ENCODE data around the gene ETV1. TPM values are rescaled to one million over a fixed set of nuclear protein-coding genes. Genes with fewer than 3 reads are reported as not detected.

ETV1 gene
- total RNA-seq, 1 donor from 2014 or later, result 89.0 TPM

DNA sequence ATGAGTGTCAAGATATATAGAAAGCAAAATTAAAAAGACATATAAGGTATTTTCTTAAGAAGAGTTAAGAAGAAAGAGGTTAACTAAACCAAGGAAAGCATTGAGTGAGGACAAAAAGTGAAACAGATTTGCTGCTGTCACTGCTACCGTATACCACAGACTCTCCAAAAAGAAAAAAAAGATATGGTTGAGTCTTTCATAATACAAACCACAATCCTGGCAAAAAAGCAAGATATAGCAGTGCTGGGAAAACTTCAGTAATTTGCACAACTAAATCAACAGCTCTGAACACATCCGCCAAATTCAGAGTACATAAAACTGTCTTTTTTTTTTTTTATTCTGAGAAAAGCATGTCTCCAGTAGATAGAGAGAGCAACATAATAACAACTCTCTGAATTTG, 114.7 kb downstream of the ETV1 start:
- intact Hi-C loops (cut with DNase I), result no loop called here
- H3K36me3 ChIP-seq, result no peaks in the 10 kb centered on the region
- peak overlapping the region; percentile 6 for H3K27ac ChIP-seq
- ATAC-seq, result peak; percentile 49 to 89
- no peaks in the 10 kb centered on the region for H3K27me3 ChIP-seq (ENCODE audit: low read depth)
- DNase-seq, result no peak
- peak overlapping the region; percentile 33 for H3K4me3 ChIP-seq
- no peaks in the 10 kb centered on the region for H3K4me1 ChIP-seq
- H3K9me3 ChIP-seq, result no peaks in the 10 kb centered on the region
- TF ChIP-seq, protein P1, sequence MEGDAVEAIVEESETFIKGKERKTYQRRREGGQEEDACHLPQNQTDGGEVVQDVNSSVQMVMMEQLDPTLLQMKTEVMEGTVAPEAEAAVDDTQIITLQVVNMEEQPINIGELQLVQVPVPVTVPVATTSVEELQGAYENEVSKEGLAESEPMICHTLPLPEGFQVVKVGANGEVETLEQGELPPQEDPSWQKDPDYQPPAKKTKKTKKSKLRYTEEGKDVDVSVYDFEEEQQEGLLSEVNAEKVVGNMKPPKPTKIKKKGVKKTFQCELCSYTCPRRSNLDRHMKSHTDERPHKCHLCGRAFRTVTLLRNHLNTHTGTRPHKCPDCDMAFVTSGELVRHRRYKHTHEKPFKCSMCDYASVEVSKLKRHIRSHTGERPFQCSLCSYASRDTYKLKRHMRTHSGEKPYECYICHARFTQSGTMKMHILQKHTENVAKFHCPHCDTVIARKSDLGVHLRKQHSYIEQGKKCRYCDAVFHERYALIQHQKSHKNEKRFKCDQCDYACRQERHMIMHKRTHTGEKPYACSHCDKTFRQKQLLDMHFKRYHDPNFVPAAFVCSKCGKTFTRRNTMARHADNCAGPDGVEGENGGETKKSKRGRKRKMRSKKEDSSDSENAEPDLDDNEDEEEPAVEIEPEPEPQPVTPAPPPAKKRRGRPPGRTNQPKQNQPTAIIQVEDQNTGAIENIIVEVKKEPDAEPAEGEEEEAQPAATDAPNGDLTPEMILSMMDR (IDR thresholded peaks at IDR 0.05), result no peak

DNA sequence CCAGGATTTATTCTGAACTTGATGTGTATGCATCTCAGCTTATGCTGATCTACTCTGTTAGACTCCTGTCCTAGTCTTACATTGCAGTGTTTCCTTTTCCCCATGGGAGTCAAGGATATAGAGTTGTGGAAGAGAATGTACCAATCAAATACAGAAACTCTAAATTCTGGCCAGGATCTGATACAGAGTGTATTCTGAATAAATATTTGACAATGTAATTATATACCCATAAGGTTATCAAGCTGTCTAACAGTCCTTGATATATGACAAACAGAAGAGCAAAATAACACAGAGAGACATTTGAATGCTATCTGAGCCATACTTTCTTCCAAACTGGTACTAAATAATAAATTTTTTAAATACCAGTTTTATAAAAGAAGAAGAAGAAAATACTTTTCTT, 116.8 kb downstream of the ETV1 start:
- intact Hi-C loops (cut with DNase I), result no loop called here
- no peak for ATAC-seq
- TF ChIP-seq, protein P1 (IDR thresholded peaks at IDR 0.05), result no peak

DNA sequence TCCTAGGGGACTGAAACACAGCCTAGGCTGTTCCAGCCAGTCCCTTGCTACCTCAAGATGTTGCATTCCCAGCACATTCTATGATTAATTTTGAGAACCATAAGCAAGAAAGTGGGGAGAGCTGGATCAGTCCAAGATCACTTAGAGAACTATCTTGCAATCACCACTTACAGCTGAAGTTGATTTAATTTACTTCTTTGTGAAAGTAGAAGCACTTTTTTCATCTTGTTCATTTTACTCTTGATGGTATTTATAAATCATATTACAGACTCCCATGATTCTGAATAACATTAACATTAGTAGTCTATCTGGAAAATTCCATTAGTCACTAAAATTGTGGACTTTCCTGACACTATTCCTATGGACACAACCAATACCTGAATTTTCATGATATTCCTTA, 118.5 kb downstream of the ETV1 start:
- no peaks in the 10 kb centered on the region for H3K9me3 ChIP-seq
- DNase-seq (no peak), ATAC-seq (no peak)
- TF ChIP-seq, protein P1 (IDR thresholded peaks at IDR 0.05), result no peak
- H3K36me3 ChIP-seq, result no peaks in the 10 kb centered on the region
- no peak overlapping the region for H3K27ac ChIP-seq
- intact Hi-C loops (cut with DNase I), result no loop called here
- no peaks in the 10 kb centered on the region for H3K27me3 ChIP-seq (ENCODE audit: low read depth)
- H3K4me3 ChIP-seq, result no peak overlapping the region
- H3K4me1 ChIP-seq, result no peaks in the 10 kb centered on the region

More for the DNA sequence above, 116.8 kb downstream of the ETV1 start:
- Histone ChIP-seq H3K36me3 (no peaks in the 10 kb centered on the region), H3K4me1 (no peaks in the 10 kb centered on the region), H3K27ac (no peak overlapping the region), H3K4me3 (no peak overlapping the region), H3K27me3 (ENCODE audit: low read depth) (no peaks in the 10 kb centered on the region), H3K9me3 (no peaks in the 10 kb centered on the region)
- DNase-seq, result no peak

DNA sequence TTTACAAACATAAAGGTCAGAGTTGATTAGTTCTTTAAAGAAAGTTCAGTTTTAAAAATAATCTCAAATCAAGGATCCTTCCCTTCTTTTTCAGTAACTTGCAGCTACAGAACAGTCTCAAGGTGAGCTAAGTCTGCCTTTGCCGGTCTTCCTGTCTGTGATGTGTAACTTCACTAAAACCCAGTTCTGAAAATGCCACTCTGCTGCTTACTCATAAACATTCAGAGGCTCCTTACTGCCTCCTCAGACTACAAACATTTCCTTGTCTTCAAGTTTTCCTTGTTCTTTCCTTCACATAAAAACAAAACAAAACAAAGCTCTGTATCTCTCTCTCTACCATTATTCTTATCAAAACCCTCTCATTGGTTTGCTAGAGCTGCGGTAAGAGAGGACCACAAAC, 128.7 kb downstream of the ETV1 start:
- Histone ChIP-seq H3K4me3 (no peak overlapping the region), H3K36me3 (no peaks in the 10 kb centered on the region), H3K27me3 (ENCODE audit: low read depth) (no peaks in the 10 kb centered on the region), H3K27ac (no peak overlapping the region), H3K4me1 (no peaks in the 10 kb centered on the region), H3K9me3 (no peaks in the 10 kb centered on the region)
- DNase-seq (no peak), ATAC-seq (no peak)
- intact Hi-C loops (cut with DNase I), result no loop called here
- TF ChIP-seq, protein P1 (IDR thresholded peaks at IDR 0.05), result no peak

DNA sequence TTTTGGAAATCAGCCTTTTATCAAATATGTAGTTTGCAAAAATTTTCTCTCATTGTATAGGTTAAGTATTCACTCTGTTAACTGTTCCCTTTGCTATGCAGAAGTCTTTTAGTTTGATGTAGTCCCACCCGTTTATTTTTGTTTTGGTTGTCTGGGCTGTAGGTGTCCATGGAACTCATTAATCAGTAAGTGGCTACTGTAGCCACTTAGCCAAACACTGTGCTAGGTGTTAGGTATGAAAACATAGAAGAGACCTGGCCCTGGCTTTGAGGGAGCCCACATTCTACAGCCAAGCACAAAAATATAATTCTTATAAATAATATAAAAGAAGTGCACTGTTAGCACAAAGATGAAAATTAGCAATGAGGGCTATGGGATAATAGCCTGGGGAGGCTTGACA, 133.5 kb downstream of the ETV1 start:
- Histone ChIP-seq H3K36me3 (no peaks in the 10 kb centered on the region), H3K9me3 (no peaks in the 10 kb centered on the region), H3K4me1 (no peaks in the 10 kb centered on the region), H3K4me3 (no peak overlapping the region), H3K27me3 (ENCODE audit: low read depth) (no peaks in the 10 kb centered on the region), H3K27ac (no peak overlapping the region)
- intact Hi-C loops (cut with DNase I), result no loop called here
- TF ChIP-seq, protein P1 (IDR thresholded peaks at IDR 0.05), result no peak
- ATAC-seq, result no peak
- DNase-seq, result no peak

All from lower lobe of right lung (tissue), 2 donors.